T-cell (primary cell): ENCODE measurements around the gene FNBP1L. TPM values are rescaled to one million over a fixed set of nuclear protein-coding genes. Genes with fewer than 3 reads are reported as not detected.

Experiments used
- ATAC-seq, 4 experiments: fragments of 200-7000 bp in 3 of 4; fragments of 150-1000 bp in 1 of 4; cut with Tn5 transposase; replicated peaks in 1 of 4; 1 replicate in 3 of 4; 2 replicates in 1 of 4; pipeline ENCODE4 v1.10.0; 2021; ENCODE audit warnings: moderate library complexity in 3 of 4, mild to moderate bottlenecking in 2 of 4, moderate number of reproducible peaks in 1 of 4
- CTCF ChIA-PET, 2 donors: fragments of 300-600 bp; sonication (Branson Sonifier 250); formaldehyde crosslinking; loops; one replicate each; lab custom pipeline; 2022; ENCODE audit warnings: antibody characterized with exemption in 2 of 2; lab: Charles Lee
- POLR2A ChIA-PET, 2 donors: fragments of 300-600 bp; sonication (Branson Sonifier 250); formaldehyde crosslinking; loops; one replicate each; lab custom pipeline; 2022; ENCODE audit warnings: antibody characterized with exemption in 2 of 2; lab: Charles Lee
- DNase-seq, 35 experiments: peaks; one replicate each; pipeline versions ENCODE4 v3.0.0 to v3.0.0-alpha.2; 2013 to 2023
- H3K27ac ChIP-seq: one replicate; pipeline ENCODE4 v1.5.1; 2013; ENCODE audit warnings: low read length
- H3K27me3 ChIP-seq, 2 experiments: replicated peaks in 1 of 2; 1 replicate in 1 of 2; 2 replicates in 1 of 2; pipeline versions ENCODE4 v1.6.1 to v1.7.0; 2013; ENCODE audit warnings: low read length in 1 of 2, mixed read lengths in 1 of 2; ENCODE audit not compliant: control insufficient read depth in 2 of 2, insufficient read depth in 2 of 2; ENCODE audit errors: extremely low read depth in 1 of 2
- H3K36me3 ChIP-seq, 2 donors: 1 replicate in 1 of 2; 2 replicates in 1 of 2; pipeline versions ENCODE4 v1.6.1 to v1.7.0; 2013; ENCODE audit warnings: low read length in 1 of 2; ENCODE audit not compliant: control insufficient read depth in 2 of 2, insufficient read depth in 1 of 2; ENCODE audit errors: extremely low read depth in 1 of 2
- H3K4me1 ChIP-seq, 2 experiments: 1 replicate in 1 of 2; 2 replicates in 1 of 2; pipeline versions ENCODE4 v1.6.1 to v1.7.0; 2013; ENCODE audit warnings: low read length in 2 of 2, mixed read lengths in 1 of 2; ENCODE audit not compliant: insufficient read depth in 2 of 2, control insufficient read depth in 1 of 2; ENCODE audit errors: extremely low read depth in 1 of 2
- H3K4me3 ChIP-seq, 2 donors: 1 replicate in 1 of 2; 2 replicates in 1 of 2; pipeline versions ENCODE4 v1.5.1 to v1.7.0; 2013; ENCODE audit warnings: mild to moderate bottlenecking in 2 of 2, low read length in 1 of 2, moderate library complexity in 1 of 2; ENCODE audit not compliant: control insufficient read depth in 1 of 2; ENCODE audit errors: extremely low read depth in 1 of 2
- H3K9me3 ChIP-seq: 2 replicates; pipeline ENCODE4 v1.7.0; 2013
- H3K27ac Mint-ChIP-seq, 2 donors: one replicate each; pipeline ENCODE4 v1.8.0; 2020 to 2021; ENCODE audit warnings: mild to moderate bottlenecking in 2 of 2, mixed read lengths in 2 of 2
- H3K27me3 Mint-ChIP-seq, 2 donors: one replicate each; pipeline ENCODE4 v1.8.0; 2021 to 2022; ENCODE audit warnings: mixed read lengths in 2 of 2
- H3K36me3 Mint-ChIP-seq: one replicate; pipeline ENCODE4 v1.8.0; 2021; ENCODE audit warnings: mixed read lengths
- H3K4me1 Mint-ChIP-seq, 3 donors: one replicate each; pipeline ENCODE4 v1.8.0; 2020 to 2022; ENCODE audit warnings: mixed read lengths in 3 of 3, mild to moderate bottlenecking in 1 of 3
- H3K4me3 Mint-ChIP-seq, 3 donors: one replicate each; pipeline ENCODE4 v1.8.0; 2020 to 2022; ENCODE audit warnings: mild to moderate bottlenecking in 3 of 3, mixed read lengths in 3 of 3, moderate library complexity in 3 of 3
- H3K9me3 Mint-ChIP-seq, 3 donors: one replicate each; pipeline ENCODE4 v1.8.0; 2020 to 2022; ENCODE audit warnings: mixed read lengths in 3 of 3
- WGBS: methylation state at CpG from one replicate; pipeline ENCODE4 v1.1.5; 2013; ENCODE audit warnings: missing lambda C conversion rate; ENCODE audit not compliant: insufficient coverage; 5-methylcytosine and 5-hydroxymethylcytosine counted together
- total RNA-seq, 35 experiments: library from RNA in 6 of 35; stranded (reverse) in 6 of 35; fragments of 120-200 nt in 1 of 35; gene quantifications; one replicate each; pipeline versions ENCODE4 v1.2.1 to v1.2.4 and lab custom pipeline; 2013 to 2026

The FNBP1L gene
- total RNA-seq, 5 donors from 2014 or later (not counting 1 experiment from before 2014, with no cell fraction given): 1.2 to 3.2 (median 1.6) TPM

- no peaks in the 10 kb centered on the region for H3K27me3 Mint-ChIP-seq
- H3K9me3 Mint-ChIP-seq: no peaks in the 10 kb centered on the region
- no peaks in the 10 kb centered on the region for H3K36me3 Mint-ChIP-seq
- ChIA-PET CTCF (interaction anchor here in 1 of 2 donors (0.6 kb wide), 1 partner anchor 100 kb away, joined by 3 read pairs; no protein-coding TSS in a partner anchor), POLR2A (no interaction called here)
- no peak overlapping the region for H3K27ac ChIP-seq
- 93% methylated on average over 7 of the region's 10 CpGs for WGBS
- H3K27me3 ChIP-seq: no peaks in the 10 kb centered on the region
- H3K4me3 ChIP-seq: no peak overlapping the region
- DNase-seq: no peak
- no peak overlapping the region for H3K4me3 Mint-ChIP-seq
- no peaks in the 10 kb centered on the region for H3K9me3 ChIP-seq
- H3K27ac Mint-ChIP-seq: no peak overlapping the region
- no peaks in the 10 kb centered on the region for H3K4me1 Mint-ChIP-seq
- no peaks in the 10 kb centered on the region for H3K4me1 ChIP-seq
- H3K36me3 ChIP-seq: no peaks in the 10 kb centered on the region
- no peak for ATAC-seq
Observed at GRCh38 chr1:93575621-93576284, 127.8 kb downstream of the FNBP1L start.

GRCh38 chr1:93576346-93576745 is 128.4 kb downstream of the FNBP1L start:
- DNase-seq (no peak), ATAC-seq (no peak)
- Histone ChIP-seq H3K9me3 (no peaks in the 10 kb centered on the region), H3K36me3 (no peaks in the 10 kb centered on the region), H3K4me1 (no peaks in the 10 kb centered on the region), H3K27ac (no peak overlapping the region), H3K27me3 (no peaks in the 10 kb centered on the region), H3K4me3 (no peak overlapping the region)
- no peak overlapping the region for H3K4me3 Mint-ChIP-seq
- no peak overlapping the region for H3K27ac Mint-ChIP-seq
- no peaks in the 10 kb centered on the region for H3K36me3 Mint-ChIP-seq
- H3K9me3 Mint-ChIP-seq: no peaks in the 10 kb centered on the region
- POLR2A ChIA-PET: no interaction called here
- WGBS: 93% methylated on average over 6 of the region's 9 CpGs
- H3K27me3 Mint-ChIP-seq: no peaks in the 10 kb centered on the region
- H3K4me1 Mint-ChIP-seq: no peaks in the 10 kb centered on the region
- CTCF ChIA-PET: interaction anchor here in 1 of 2 donors (0.6 kb wide), 1 partner anchor 100 kb away, joined by 3 read pairs; no protein-coding TSS in a partner anchor

- ChIA-PET CTCF (interaction anchor here in 1 of 2 donors (0.6 kb wide), 1 partner anchor 101 kb away, joined by 3 read pairs; no protein-coding TSS in a partner anchor), POLR2A (no interaction called here)
- Mint-ChIP-seq H3K27me3 (no peaks in the 10 kb centered on the region), H3K9me3 (no peaks in the 10 kb centered on the region), H3K27ac (no peak overlapping the region), H3K4me1 (no peaks in the 10 kb centered on the region), H3K36me3 (no peaks in the 10 kb centered on the region), H3K4me3 (no peak overlapping the region)
- Histone ChIP-seq H3K27me3 (no peaks in the 10 kb centered on the region), H3K4me1 (no peaks in the 10 kb centered on the region), H3K4me3 (no peak overlapping the region), H3K27ac (no peak overlapping the region), H3K36me3 (no peaks in the 10 kb centered on the region), H3K9me3 (no peaks in the 10 kb centered on the region)
- DNase-seq (no peak), ATAC-seq (no peak)
- WGBS: no CpG with 5 or more reads among the region's 2 CpGs
Observed at GRCh38 chr1:93576746-93577145, 128.8 kb downstream of the FNBP1L start.

DNA sequence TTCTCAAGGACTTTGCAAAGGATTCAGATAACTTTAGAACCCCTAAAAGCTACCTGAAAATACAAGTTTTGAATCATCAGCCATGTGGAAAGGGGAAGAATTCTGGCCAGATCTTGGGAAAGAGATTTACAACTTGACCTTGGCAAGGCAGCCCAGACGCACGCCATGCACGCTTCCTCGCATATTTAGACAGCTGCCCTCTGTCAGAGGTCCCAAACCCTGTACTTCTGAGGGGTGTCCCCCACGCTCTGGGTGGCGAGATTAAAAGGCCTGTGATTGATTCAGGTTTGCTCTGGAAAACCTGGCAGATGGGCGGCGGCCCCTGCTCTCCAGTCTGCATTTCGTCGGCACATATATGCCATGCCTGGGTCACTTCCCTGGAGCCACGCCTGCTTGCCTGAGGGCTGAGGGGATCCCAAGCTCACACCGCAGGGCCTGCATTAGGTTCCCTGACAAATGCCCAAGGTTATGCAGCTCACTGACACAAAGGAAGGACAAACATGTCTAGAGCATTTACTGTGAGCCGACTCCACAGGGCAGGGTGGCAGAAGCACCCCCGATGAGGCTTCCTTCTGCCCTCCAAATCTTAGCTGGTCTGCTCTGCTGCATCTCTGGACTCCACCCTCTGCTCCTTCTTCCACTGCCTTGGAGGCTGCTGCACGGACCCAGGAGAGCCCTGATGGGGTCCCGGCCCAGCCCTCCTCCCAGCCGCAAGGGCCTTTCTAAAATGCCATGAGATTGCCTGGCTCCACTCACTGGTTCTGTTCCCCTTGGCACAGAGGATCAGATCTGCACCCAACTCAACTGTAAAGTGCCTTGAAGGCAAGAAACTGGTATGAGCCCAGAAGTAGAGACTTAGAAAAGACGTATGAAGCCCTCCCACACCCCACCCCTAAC is 129.9 kb downstream of the FNBP1L start:
- no peak overlapping the region for H3K27ac ChIP-seq
- no peaks in the 10 kb centered on the region for H3K4me1 Mint-ChIP-seq
- ATAC-seq: no peak
- DNase-seq: no peak
- POLR2A ChIA-PET: no interaction called here
- no peaks in the 10 kb centered on the region for H3K4me1 ChIP-seq
- H3K27ac Mint-ChIP-seq: no peak overlapping the region
- H3K36me3 ChIP-seq: no peaks in the 10 kb centered on the region
- WGBS: 91% methylated on average over 17 of the region's 18 CpGs
- H3K36me3 Mint-ChIP-seq: no peaks in the 10 kb centered on the region
- no peak overlapping the region for H3K4me3 ChIP-seq
- H3K4me3 Mint-ChIP-seq: no peak overlapping the region
- H3K27me3 Mint-ChIP-seq: no peaks in the 10 kb centered on the region
- CTCF ChIA-PET: no interaction called here
- no peaks in the 10 kb centered on the region for H3K27me3 ChIP-seq
- no peaks in the 10 kb centered on the region for H3K9me3 Mint-ChIP-seq
- no peaks in the 10 kb centered on the region for H3K9me3 ChIP-seq

DNA sequence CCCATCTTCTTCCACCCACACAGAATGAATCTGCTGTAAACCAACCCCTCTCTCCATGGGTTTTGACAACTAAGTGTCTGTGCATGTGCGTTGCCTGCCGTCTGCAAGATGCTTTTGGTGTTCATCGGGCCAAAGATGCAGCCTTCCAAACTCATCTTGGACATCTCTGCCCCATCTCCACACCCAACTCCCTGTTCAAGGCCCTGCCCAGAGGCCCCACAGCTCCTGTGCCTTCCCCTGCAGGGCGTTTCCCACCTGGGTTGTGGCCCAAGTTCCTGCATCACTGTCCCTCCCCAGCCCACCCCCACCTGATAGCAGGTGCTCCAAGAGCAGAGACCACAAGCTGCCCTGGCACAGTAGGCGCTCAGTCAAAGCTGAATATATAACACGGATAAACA is 130.5 kb downstream of the FNBP1L start:
- no peak overlapping the region for H3K27ac Mint-ChIP-seq
- 90% methylated on average over 4 of the region's 6 CpGs for WGBS

GRCh38 chr1:93578911-93579825 is 131.2 kb downstream of the FNBP1L start:
- Histone ChIP-seq H3K27me3 (no peaks in the 10 kb centered on the region), H3K9me3 (no peaks in the 10 kb centered on the region), H3K36me3 (no peaks in the 10 kb centered on the region), H3K27ac (no peak overlapping the region), H3K4me3 (no peak overlapping the region), H3K4me1 (no peaks in the 10 kb centered on the region)
- ChIA-PET CTCF (no interaction called here), POLR2A (no interaction called here)
- ATAC-seq: no peak
- Mint-ChIP-seq H3K4me1 (no peaks in the 10 kb centered on the region), H3K27me3 (no peaks in the 10 kb centered on the region), H3K9me3 (no peaks in the 10 kb centered on the region), H3K36me3 (no peaks in the 10 kb centered on the region), H3K4me3 (no peak overlapping the region), H3K27ac (no peak overlapping the region)
- no peak for DNase-seq
- WGBS: 97% methylated on average over 8 of the region's 11 CpGs

More for the DNA sequence above, 130.5 kb downstream of the FNBP1L start:
- no peaks in the 10 kb centered on the region for H3K9me3 ChIP-seq
- ATAC-seq (no peak), DNase-seq (no peak)
- Mint-ChIP-seq H3K27me3 (no peaks in the 10 kb centered on the region), H3K9me3 (no peaks in the 10 kb centered on the region), H3K4me3 (no peak overlapping the region), H3K4me1 (no peaks in the 10 kb centered on the region), H3K36me3 (no peaks in the 10 kb centered on the region)
- ChIA-PET POLR2A (no interaction called here), CTCF (no interaction called here)
- no peak overlapping the region for H3K4me3 ChIP-seq
- no peak overlapping the region for H3K27ac ChIP-seq
- no peaks in the 10 kb centered on the region for H3K36me3 ChIP-seq
- no peaks in the 10 kb centered on the region for H3K4me1 ChIP-seq
- no peaks in the 10 kb centered on the region for H3K27me3 ChIP-seq
